ENCODE results near the gene CUX1.

GRCh38 chr7:101933028-101933427, 115.6 kb downstream of the CUX1 start:
- TF ChIP-seq, protein P1, sequence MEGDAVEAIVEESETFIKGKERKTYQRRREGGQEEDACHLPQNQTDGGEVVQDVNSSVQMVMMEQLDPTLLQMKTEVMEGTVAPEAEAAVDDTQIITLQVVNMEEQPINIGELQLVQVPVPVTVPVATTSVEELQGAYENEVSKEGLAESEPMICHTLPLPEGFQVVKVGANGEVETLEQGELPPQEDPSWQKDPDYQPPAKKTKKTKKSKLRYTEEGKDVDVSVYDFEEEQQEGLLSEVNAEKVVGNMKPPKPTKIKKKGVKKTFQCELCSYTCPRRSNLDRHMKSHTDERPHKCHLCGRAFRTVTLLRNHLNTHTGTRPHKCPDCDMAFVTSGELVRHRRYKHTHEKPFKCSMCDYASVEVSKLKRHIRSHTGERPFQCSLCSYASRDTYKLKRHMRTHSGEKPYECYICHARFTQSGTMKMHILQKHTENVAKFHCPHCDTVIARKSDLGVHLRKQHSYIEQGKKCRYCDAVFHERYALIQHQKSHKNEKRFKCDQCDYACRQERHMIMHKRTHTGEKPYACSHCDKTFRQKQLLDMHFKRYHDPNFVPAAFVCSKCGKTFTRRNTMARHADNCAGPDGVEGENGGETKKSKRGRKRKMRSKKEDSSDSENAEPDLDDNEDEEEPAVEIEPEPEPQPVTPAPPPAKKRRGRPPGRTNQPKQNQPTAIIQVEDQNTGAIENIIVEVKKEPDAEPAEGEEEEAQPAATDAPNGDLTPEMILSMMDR (IDR thresholded peaks at IDR 0.05) = no peak
- no peak for TF ChIP-seq EZH2 (IDR thresholded peaks at IDR 0.05; ENCODE audit: borderline replicate concordance, insufficient read depth, low read depth, low read length, poor library complexity, severe bottlenecking)
